ENCODE data around the gene C6orf89. TPM values are rescaled to one million over a fixed set of nuclear protein-coding genes. Genes with fewer than 3 reads are reported as not detected.

C6orf89 gene
- total and polyA plus RNA-seq, 2 experiments from 2014 or later, result 73.8 to 84.0 TPM

DNA sequence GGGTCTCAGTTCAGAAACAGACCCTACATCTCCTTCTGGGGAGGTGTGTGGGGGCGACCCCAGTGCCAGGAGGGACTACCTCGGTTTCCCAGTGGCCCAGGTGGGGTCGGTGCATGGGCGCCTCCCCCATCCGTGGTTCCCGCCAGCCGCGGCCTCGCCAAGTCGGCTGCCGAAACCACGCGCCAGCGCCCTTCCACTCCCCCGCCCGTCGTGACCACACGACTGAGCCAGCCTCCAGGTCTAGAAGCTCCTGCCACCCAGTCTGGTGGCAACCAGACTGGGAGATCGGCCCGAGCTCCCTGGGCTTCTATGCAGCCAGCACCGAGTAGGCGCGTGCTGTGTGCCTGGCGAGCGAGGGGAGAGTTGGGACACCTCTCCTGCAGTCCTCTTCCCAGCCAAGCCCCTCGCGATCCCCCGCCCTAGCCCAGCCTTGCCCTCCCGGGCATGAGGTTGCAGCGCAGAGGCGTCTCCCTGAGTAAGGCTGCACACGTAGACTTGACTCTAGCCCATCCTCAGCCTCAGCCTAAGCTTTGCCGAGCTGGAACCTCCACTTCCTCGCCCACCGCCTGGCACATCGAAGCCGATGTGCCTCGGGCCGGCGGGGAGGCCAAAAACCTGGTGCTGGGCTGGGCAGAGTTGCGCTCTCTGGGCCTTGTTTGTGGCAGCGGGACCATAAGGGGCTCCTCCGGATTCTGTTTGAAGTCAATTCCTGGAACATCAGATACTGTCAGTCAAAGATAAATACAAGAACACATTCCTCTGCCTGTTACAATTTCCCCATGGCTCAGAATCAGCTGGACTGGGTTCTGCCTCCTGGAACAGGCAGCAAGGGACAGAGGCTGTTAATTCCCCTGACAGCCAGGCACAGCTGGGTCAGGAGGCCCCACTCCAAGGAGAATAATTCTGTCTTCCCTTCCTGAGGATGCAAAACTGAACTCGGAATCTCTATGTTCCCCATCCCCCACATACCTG, 45.0 kb upstream of the C6orf89 start:
- Histone ChIP-seq H3F3A (ENCODE audit: insufficient read depth) (peaks cover 6% of the 10 kb centered on the region; the same call in 1 of the 2 replicates), H3K9me2 (ENCODE audit: insufficient read depth) (no peaks in the 10 kb centered on the region), H3K9me3 (ENCODE audit: low read depth) (no peaks in the 10 kb centered on the region), H3K4me2 (ENCODE audit: unreplicated experiment) (peak overlapping the region; percentile 71), H3K27me3 (replicated peaks; ENCODE audit: insufficient read depth) (no peaks in the 10 kb centered on the region), H3K9ac (peak overlapping the region; percentile 53), H4K20me1 (ENCODE audit: insufficient read depth) (no peaks in the 10 kb centered on the region), H3K79me2 (ENCODE audit: insufficient read depth) (no peaks in the 10 kb centered on the region), H2AFZ (peak overlapping the region; percentile 56), H3K27ac (no peak overlapping the region), H3K4me3 (peak overlapping the region; percentile 62), H3K36me3 (ENCODE audit: low read depth) (no peaks in the 10 kb centered on the region), H3K4me1 (ENCODE audit: insufficient read depth) (no peaks in the 10 kb centered on the region)
- in situ Hi-C loops (cut with MboI), result no loop called here
- WGBS, 2 experiments (ENCODE audit: low coverage in 1 of 2, low lambda C conversion rate in 2 of 2, missing lambda C conversion rate in 2 of 2), result 8% methylated on average over 36 to 38 of the region's 44 CpGs
- DNase-seq, result peak; percentile 74
- no peak for TF ChIP-seq EZH2 (IDR thresholded peaks at IDR 0.05; ENCODE audit: insufficient read depth, poor library complexity, severe bottlenecking)
- no peak for TF ChIP-seq EZH2phosphoT487 (IDR thresholded peaks at IDR 0.05; ENCODE audit: insufficient read depth, low read depth)

DNA sequence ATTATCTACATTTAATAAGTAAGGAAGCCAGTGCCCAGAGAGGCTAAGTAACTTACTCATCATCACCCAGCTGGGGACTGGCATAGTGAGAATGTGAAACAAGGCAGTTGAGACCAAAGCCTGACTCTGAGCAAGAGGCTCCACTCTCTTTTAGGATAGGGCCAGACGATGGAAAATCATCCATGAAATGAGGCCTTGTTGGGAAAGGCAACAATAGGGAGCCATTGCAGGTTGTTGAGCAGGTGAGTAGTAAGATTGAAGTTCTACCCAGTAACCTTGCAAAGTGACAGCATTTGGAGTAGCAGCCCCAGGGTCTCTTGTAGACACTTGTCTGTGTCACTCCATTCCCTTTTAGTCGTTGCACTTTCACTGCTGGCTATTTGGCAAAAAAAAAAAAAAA, 44.0 kb upstream of the C6orf89 start:
- H3K9ac ChIP-seq, result no peak overlapping the region
- H3K9me3 ChIP-seq (ENCODE audit: low read depth), result no peaks in the 10 kb centered on the region
- DNase-seq, result no peak
- no peak overlapping the region for H2AFZ ChIP-seq
- H3K36me3 ChIP-seq (ENCODE audit: low read depth), result no peaks in the 10 kb centered on the region
- TF ChIP-seq EZH2 (IDR thresholded peaks at IDR 0.05; ENCODE audit: insufficient read depth, poor library complexity, severe bottlenecking) (no peak), EZH2phosphoT487 (IDR thresholded peaks at IDR 0.05; ENCODE audit: insufficient read depth, low read depth) (no peak)
- no peaks in the 10 kb centered on the region for H4K20me1 ChIP-seq (ENCODE audit: insufficient read depth)
- H3K79me2 ChIP-seq (ENCODE audit: insufficient read depth), result no peaks in the 10 kb centered on the region
- H3K9me2 ChIP-seq (ENCODE audit: insufficient read depth), result no peaks in the 10 kb centered on the region
- no peak overlapping the region for H3K4me2 ChIP-seq (ENCODE audit: unreplicated experiment)
- H3K27me3 ChIP-seq (replicated peaks; ENCODE audit: insufficient read depth), result no peaks in the 10 kb centered on the region
- H3F3A ChIP-seq (ENCODE audit: insufficient read depth), result peaks cover 6% of the 10 kb centered on the region; the same call in 1 of the 2 replicates
- H3K4me1 ChIP-seq (ENCODE audit: insufficient read depth), result no peaks in the 10 kb centered on the region
- in situ Hi-C loops (cut with MboI), result no loop called here
- no peak overlapping the region for H3K4me3 ChIP-seq
- H3K27ac ChIP-seq, result no peak overlapping the region
- WGBS, 2 experiments (ENCODE audit: low coverage in 1 of 2, low lambda C conversion rate in 2 of 2, missing lambda C conversion rate in 2 of 2), result 67 to 77% methylated on average over 2 of the region's 2 CpGs

DNA sequence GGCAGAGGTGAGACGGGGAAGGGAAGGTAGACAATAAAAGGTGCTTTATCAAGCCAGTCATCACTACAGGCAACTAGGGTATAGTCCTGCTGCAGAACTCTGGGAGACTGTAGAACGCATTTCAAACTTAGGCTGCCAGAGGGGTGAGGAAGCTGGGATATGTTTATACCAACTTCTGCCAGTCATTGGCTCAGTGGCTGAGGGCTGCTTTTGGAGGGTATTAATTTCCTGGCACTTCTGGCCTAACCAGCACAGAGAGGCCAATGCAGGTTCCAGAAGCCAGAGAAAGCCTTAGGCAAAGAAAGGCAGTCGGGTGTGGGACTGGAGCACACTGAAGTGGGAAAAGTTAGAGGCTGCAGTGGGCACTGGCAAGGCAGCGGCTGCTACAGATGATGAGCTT, 42.6 kb upstream of the C6orf89 start:
- WGBS, 2 experiments (ENCODE audit: low coverage in 1 of 2, low lambda C conversion rate in 2 of 2, missing lambda C conversion rate in 2 of 2), result 91 to 94% methylated on average over 4 of the region's 4 CpGs
- TF ChIP-seq EZH2phosphoT487 (IDR thresholded peaks at IDR 0.05; ENCODE audit: insufficient read depth, low read depth) (no peak), EZH2 (IDR thresholded peaks at IDR 0.05; ENCODE audit: insufficient read depth, poor library complexity, severe bottlenecking) (no peak)
- Histone ChIP-seq H3K27me3 (replicated peaks; ENCODE audit: insufficient read depth) (no peaks in the 10 kb centered on the region), H3K27ac (no peak overlapping the region), H3K4me2 (ENCODE audit: unreplicated experiment) (no peak overlapping the region), H3K4me3 (no peak overlapping the region), H3K9me2 (ENCODE audit: insufficient read depth) (no peaks in the 10 kb centered on the region), H3K36me3 (ENCODE audit: low read depth) (no peaks in the 10 kb centered on the region), H3K4me1 (ENCODE audit: insufficient read depth) (no peaks in the 10 kb centered on the region), H3K9me3 (ENCODE audit: low read depth) (no peaks in the 10 kb centered on the region), H4K20me1 (ENCODE audit: insufficient read depth) (no peaks in the 10 kb centered on the region), H3F3A (ENCODE audit: insufficient read depth) (peaks cover 6% of the 10 kb centered on the region; the same call in 1 of the 2 replicates), H3K79me2 (ENCODE audit: insufficient read depth) (no peaks in the 10 kb centered on the region), H3K9ac (no peak overlapping the region), H2AFZ (no peak overlapping the region)
- in situ Hi-C loops (cut with MboI), result no loop called here
- DNase-seq, result no peak

GRCh38 chr6:36844232-36845170, 41.3 kb upstream of the C6orf89 start:
- in situ Hi-C loops (cut with MboI), result no loop called here
- no peak overlapping the region for H3K9ac ChIP-seq
- no peaks in the 10 kb centered on the region for H3K9me2 ChIP-seq (ENCODE audit: insufficient read depth)
- no peaks in the 10 kb centered on the region for H3K9me3 ChIP-seq (ENCODE audit: low read depth)
- no peak overlapping the region for H3K27ac ChIP-seq
- H3K27me3 ChIP-seq (replicated peaks; ENCODE audit: insufficient read depth), result no peaks in the 10 kb centered on the region
- H3F3A ChIP-seq (ENCODE audit: insufficient read depth), result peaks cover 6% of the 10 kb centered on the region; the same call in 1 of the 2 replicates
- 84 to 86% methylated on average over 19 of the region's 19 CpGs for WGBS, 2 experiments (ENCODE audit: low coverage in 1 of 2, low lambda C conversion rate in 2 of 2, missing lambda C conversion rate in 2 of 2)
- H4K20me1 ChIP-seq (ENCODE audit: insufficient read depth), result no peaks in the 10 kb centered on the region
- TF ChIP-seq EZH2phosphoT487 (IDR thresholded peaks at IDR 0.05; ENCODE audit: insufficient read depth, low read depth), result no peak
- TF ChIP-seq EZH2 (IDR thresholded peaks at IDR 0.05; ENCODE audit: insufficient read depth, poor library complexity, severe bottlenecking), result no peak
- H2AFZ ChIP-seq, result no peak overlapping the region
- no peaks in the 10 kb centered on the region for H3K79me2 ChIP-seq (ENCODE audit: insufficient read depth)
- H3K36me3 ChIP-seq (ENCODE audit: low read depth), result no peaks in the 10 kb centered on the region
- H3K4me2 ChIP-seq (ENCODE audit: unreplicated experiment), result no peak overlapping the region
- no peaks in the 10 kb centered on the region for H3K4me1 ChIP-seq (ENCODE audit: insufficient read depth)
- H3K4me3 ChIP-seq, result no peak overlapping the region
- no peak for DNase-seq
